Placental pericyte (primary cell): Measurements from ENCODE around the gene MZT2A. TPM values are rescaled to one million over a fixed set of nuclear protein-coding genes. Genes with fewer than 3 reads are reported as not detected.

Experiments
- total RNA-seq: library from RNA; depleted of rRNA; stranded (reverse); fragments of >200 nt; gene quantifications from 2 replicates; pipeline ENCODE4 v1.2.3, GENCODE V29; 2012

Gene MZT2A
- total RNA-seq = 47.5 and 85.6 TPM in 2 replicates

GRCh38 chr2:131492015-131492417, at the start of gene MZT2A:
MZT2A (minus strand) TSS chr2:131492397; CDS start chr2:131492376, 21 bp downstream.

GRCh38 chr2:131527131-131528001, 35.2 kb upstream of the MZT2A start, which contains the start of gene CCDC74A:
CCDC74A (plus strand) TSS chr2:131527888; CDS start chr2:131527971, 83 bp downstream.

GRCh38 chr2:131475831-131476230, 16.4 kb downstream of the MZT2A start, which contains the start of gene TUBA3D:
TUBA3D (plus strand) TSS chr2:131476119; CDS start chr2:131476200, 81 bp downstream.

Other genes starting within 250 kb of the MZT2A start
- not detected in 2 replicates for gene RAB6D, start 128.2 kb downstream of the MZT2A start, total RNA-seq
- not detected in 2 replicates for gene TUBA3D, start 16.3 kb downstream of the MZT2A start, total RNA-seq
- gene CCDC74A, start 35.5 kb upstream of the MZT2A start, total RNA-seq = 5.9 and 14.0 TPM in 2 replicates